Stomach (tissue), 9 donors: Measurements from ENCODE around the gene RNF34. TPM values are rescaled to one million over a fixed set of nuclear protein-coding genes. Genes with fewer than 3 reads are reported as not detected.
A peak's percentile ranks its signal among the peaks of the same experiment; 100 is the strongest.

Experiments
- DNase-seq, 2 donors: peaks; one replicate each; pipeline versions ENCODE4 v3.0.0 to v3.0.0-alpha.2; 2013 to 2019
- H3K27ac ChIP-seq, 5 donors: fragments of 200-600 bp in 4 of 5; sonication (generic) in 4 of 5; one replicate each; pipeline ENCODE4 v1.5.1; 2013 to 2019; ENCODE audit warnings: mild to moderate bottlenecking in 1 of 5, moderate library complexity in 1 of 5
- H3K27me3 ChIP-seq, 3 donors: fragments of 200-600 bp; sonication (generic); one replicate each; pipeline ENCODE4 v1.5.1; 2017 to 2019; ENCODE audit warnings: mixed run types in 1 of 3
- H3K36me3 ChIP-seq, 4 donors: fragments of 200-600 bp; sonication (generic); 1 replicate in 3 of 4; 2 replicates in 1 of 4; pipeline ENCODE4 v1.5.1; 2016 to 2019
- H3K4me1 ChIP-seq, 4 donors: fragments of 200-600 bp; sonication (generic); one replicate each; pipeline ENCODE4 v1.5.1; 2016 to 2019
- H3K4me3 ChIP-seq, 4 donors: fragments of 200-600 bp; sonication (generic) in 3 of 4; one replicate each; pipeline ENCODE4 v1.5.1; 2016 to 2019; ENCODE audit warnings: mild to moderate bottlenecking in 1 of 4
- H3K9me3 ChIP-seq, 4 donors: fragments of 200-600 bp; sonication (generic); one replicate each; pipeline ENCODE4 v1.5.1; 2016 to 2019
- EP300 ChIP-seq: sonication (generic); formaldehyde crosslinking; IDR thresholded peaks from one replicate; pipeline ENCODE4 v1.6.1; 2017; ENCODE audit warnings: antibody characterized with exemption
- POLR2A ChIP-seq, 4 donors: fragments of 450-650 bp; IDR thresholded peaks; one replicate each; pipeline ENCODE4 v1.6.1; 2016; ENCODE audit warnings: antibody characterized with exemption in 4 of 4, control low read depth in 2 of 4, mild to moderate bottlenecking in 1 of 4, moderate library complexity in 1 of 4
- POLR2AphosphoS5 ChIP-seq, 3 donors: sonication (generic); formaldehyde crosslinking; IDR thresholded peaks; one replicate each; pipeline ENCODE4 v1.6.1; 2016; ENCODE audit warnings: antibody characterized with exemption in 3 of 3
- WGBS, 5 donors: extraction: QIAGEN DNeasy Blood & Tissue Kit in 3 of 5; methylation state at CpG; one replicate each; pipeline versions ENCODE4 v1.1.5 to v1.1.7; 2013 to 2018; 5-methylcytosine and 5-hydroxymethylcytosine counted together
- intact Hi-C: fragments of 100-400 bp; cut with DNase I; formaldehyde crosslinking; loops from one replicate; pipeline ENCODE4 v1.15.1; 2023; ENCODE audit warnings: low total_unique reads
- polyA plus RNA-seq, 3 donors: library from polyadenylated mRNA; stranded (reverse); fragments of 200-250 nt; gene quantifications; one replicate each; pipeline ENCODE4 v1.2.3, GENCODE V29; 2013
- total RNA-seq, 5 donors: library from RNA; depleted of rRNA; stranded (reverse); fragments of >200 nt; gene quantifications; one replicate each; pipeline versions ENCODE4 v1.1.0 to v1.2.3, GENCODE V29; 2014 to 2016
- TF ChIP-seq, protein P1 (sequence below), 7 experiments: fragments of 450-650 bp in 4 of 7; fragments of 200-600 bp in 3 of 7; sonication (generic) in 3 of 7; IDR thresholded peaks; one replicate each; pipeline ENCODE4 v1.5.1; 2016 to 2019; ENCODE audit warnings: antibody characterized with exemption in 7 of 7, control low read depth in 2 of 7, mild to moderate bottlenecking in 1 of 7
- donor health status: healthy with polysubstance abuse.
- donor health status: Bipolar disorder and iron deficiency.
- donor health status: healthy.

The RNF34 gene
- total and polyA plus RNA-seq, 8 donors: 9.8 to 258 (median 34.7) TPM

DNA sequence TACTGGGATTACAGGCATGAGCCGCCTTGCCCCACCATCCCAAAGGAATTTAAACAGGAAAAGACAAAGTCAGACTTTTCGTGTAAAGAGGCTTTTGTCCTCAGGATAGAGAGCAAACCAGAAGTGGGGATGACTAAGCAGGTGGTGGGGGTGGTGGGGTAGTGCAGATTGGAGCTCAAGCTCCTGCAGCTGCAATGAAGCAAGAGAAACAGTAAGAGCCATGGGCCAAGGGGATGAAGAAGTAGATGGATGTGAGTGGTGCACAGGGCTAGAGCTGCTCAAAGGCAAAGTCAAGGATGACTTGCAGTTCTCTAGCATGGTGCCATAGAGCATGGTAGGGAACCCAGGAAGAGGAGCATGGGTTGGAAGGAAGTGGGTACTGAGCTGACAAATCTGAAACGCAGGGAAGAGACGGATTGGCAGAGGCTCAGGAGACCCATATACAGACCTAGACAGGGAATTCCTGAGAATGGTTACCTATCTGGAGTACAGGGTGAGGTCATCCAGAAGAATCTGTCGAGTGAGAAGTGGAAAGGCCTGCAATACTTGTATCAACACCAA, 11.4 kb upstream of the RNF34 start:
- H3K4me1 ChIP-seq: peaks cover 0 to 8% (median 0%) of the 10 kb centered on the region in 4 donors
- intact Hi-C loops: no loop called here
- WGBS, 5 donors: 65 to 76% (median 73%) methylated on average over 5 of the region's 5 CpGs
- H3K9me3 ChIP-seq: no peaks in the 10 kb centered on the region
- H3K36me3 ChIP-seq: no peaks in the 10 kb centered on the region
- no peak overlapping the region for H3K4me3 ChIP-seq
- H3K27ac ChIP-seq: no peak overlapping the region
- no peak for DNase-seq
- H3K27me3 ChIP-seq: no peaks in the 10 kb centered on the region
- TF ChIP-seq POLR2A (IDR thresholded peaks at IDR 0.05) (no peak), POLR2AphosphoS5 (IDR thresholded peaks at IDR 0.05) (no peak)

DNA sequence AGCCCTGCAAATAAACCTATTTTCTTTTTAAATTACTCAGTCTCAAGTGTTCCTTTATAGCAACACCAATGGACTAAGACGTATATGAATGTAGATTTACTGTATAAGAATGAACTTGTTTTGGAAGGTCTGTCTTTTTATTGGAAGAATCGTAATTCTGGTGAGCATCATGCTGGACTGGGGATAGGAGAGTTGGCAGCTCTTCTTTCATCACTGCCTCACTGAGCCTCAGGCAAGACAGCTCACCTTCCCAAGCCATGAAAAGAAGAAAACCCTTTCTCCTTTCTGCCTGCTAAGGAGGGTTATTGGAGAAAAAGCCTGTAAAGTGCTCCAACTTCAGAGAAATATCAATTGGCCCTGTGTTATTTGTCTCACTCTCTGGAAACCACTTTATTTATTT, 9.1 kb upstream of the RNF34 start:
- Histone ChIP-seq H3K36me3 (no peaks in the 10 kb centered on the region), H3K4me3 (no peak overlapping the region), H3K4me1 (peaks cover 0 to 8% (median 0%) of the 10 kb centered on the region in 4 donors), H3K27ac (no peak overlapping the region), H3K9me3 (no peaks in the 10 kb centered on the region), H3K27me3 (no peaks in the 10 kb centered on the region)
- WGBS, 5 donors: 86 to 96% (median 95%) methylated on average over 2 of the region's 2 CpGs
- TF ChIP-seq, protein P1, sequence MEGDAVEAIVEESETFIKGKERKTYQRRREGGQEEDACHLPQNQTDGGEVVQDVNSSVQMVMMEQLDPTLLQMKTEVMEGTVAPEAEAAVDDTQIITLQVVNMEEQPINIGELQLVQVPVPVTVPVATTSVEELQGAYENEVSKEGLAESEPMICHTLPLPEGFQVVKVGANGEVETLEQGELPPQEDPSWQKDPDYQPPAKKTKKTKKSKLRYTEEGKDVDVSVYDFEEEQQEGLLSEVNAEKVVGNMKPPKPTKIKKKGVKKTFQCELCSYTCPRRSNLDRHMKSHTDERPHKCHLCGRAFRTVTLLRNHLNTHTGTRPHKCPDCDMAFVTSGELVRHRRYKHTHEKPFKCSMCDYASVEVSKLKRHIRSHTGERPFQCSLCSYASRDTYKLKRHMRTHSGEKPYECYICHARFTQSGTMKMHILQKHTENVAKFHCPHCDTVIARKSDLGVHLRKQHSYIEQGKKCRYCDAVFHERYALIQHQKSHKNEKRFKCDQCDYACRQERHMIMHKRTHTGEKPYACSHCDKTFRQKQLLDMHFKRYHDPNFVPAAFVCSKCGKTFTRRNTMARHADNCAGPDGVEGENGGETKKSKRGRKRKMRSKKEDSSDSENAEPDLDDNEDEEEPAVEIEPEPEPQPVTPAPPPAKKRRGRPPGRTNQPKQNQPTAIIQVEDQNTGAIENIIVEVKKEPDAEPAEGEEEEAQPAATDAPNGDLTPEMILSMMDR (IDR thresholded peaks at IDR 0.05): no peak
- TF ChIP-seq POLR2AphosphoS5 (IDR thresholded peaks at IDR 0.05) (no peak), EP300 (no peak), POLR2A (IDR thresholded peaks at IDR 0.05) (no peak)
- DNase-seq: no peak
- intact Hi-C loops: no loop called here

DNA sequence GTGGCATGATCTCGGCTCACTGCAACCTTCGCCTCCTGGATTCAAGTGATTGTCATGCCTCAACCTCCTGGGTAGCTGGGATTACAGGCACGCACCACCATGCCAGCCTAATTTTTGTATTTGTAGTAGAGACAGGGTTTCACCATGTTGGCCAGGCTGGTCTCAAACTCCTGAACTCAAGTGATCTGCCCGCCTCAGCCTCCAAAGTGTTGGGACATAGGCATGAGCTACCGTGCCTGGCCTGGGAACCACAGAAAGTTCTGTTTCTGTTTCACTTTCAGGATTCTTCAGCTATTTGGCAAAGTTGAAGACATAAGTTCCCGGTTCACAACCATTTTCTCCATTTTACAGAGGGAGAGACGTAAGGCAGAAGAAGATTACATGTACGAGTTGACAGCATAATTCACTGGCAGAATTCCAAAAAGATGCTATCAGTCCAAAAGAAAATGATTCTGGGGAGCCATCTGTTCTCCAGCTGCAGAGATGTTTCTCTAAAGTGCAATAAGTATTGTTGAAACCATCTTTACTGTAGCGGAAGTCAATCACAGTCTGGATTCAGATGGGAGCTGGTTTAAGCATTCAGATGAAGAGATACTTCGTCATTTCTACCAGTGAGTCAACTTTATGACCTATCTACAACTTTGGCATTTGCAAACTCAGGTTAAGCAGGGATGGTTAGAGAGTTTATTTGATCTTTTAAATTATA, 8.1 kb upstream of the RNF34 start:
- H3K4me1 ChIP-seq: peaks cover 0 to 8% (median 0%) of the 10 kb centered on the region in 4 donors
- peak overlapping the region in 3 of 5 donors; percentile 20 to 40 (median 21) for H3K27ac ChIP-seq
- intact Hi-C loops: no loop called here
- H3K36me3 ChIP-seq: no peaks in the 10 kb centered on the region
- 50 to 67% (median 62%) methylated on average over 9 to 10 of the region's 10 CpGs for WGBS, 5 donors
- TF ChIP-seq, protein P1 (IDR thresholded peaks at IDR 0.05): no peak
- TF ChIP-seq POLR2AphosphoS5 (IDR thresholded peaks at IDR 0.05) (no peak), EP300 (no peak), POLR2A (IDR thresholded peaks at IDR 0.05) (no peak)
- H3K9me3 ChIP-seq: no peaks in the 10 kb centered on the region
- peak overlapping the region in 2 of 4 donors; percentile 2 to 9 for H3K4me3 ChIP-seq
- peak; percentile 33 to 64 for DNase-seq
- no peaks in the 10 kb centered on the region for H3K27me3 ChIP-seq

DNA sequence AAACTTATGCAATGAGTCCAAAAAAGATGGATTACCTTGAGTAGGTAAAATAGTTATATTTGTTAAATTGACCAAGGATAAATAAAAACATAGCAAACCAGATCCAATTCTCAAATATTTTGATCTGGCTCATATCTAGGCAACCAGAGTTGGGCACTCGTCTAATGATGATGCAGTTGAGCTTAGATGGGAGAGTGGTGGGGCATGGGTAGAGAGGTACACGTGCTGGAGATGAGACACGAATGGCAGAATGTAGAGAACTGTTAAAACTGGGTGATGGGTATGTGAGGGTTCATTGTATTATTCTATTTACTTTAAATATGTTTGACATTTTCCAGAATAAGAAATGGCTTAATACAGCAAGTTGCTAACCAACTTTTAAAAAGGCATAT, 7.6 kb upstream of the RNF34 start:
- no peaks in the 10 kb centered on the region for H3K27me3 ChIP-seq
- peaks cover 0 to 8% (median 0%) of the 10 kb centered on the region in 4 donors for H3K4me1 ChIP-seq
- TF ChIP-seq POLR2A (IDR thresholded peaks at IDR 0.05): no peak
- TF ChIP-seq, protein P1 (IDR thresholded peaks at IDR 0.05): no peak
- no peak for TF ChIP-seq EP300
- TF ChIP-seq POLR2AphosphoS5 (IDR thresholded peaks at IDR 0.05): no peak
- intact Hi-C loops: no loop called here
- H3K27ac ChIP-seq: no peak overlapping the region
- H3K9me3 ChIP-seq: no peaks in the 10 kb centered on the region
- H3K36me3 ChIP-seq: no peaks in the 10 kb centered on the region
- H3K4me3 ChIP-seq: no peak overlapping the region
- no peak for DNase-seq
- whole genome bisulfite sequencing, 5 donors: 81 to 87% (median 85%) methylated on average over 3 of the region's 3 CpGs

DNA sequence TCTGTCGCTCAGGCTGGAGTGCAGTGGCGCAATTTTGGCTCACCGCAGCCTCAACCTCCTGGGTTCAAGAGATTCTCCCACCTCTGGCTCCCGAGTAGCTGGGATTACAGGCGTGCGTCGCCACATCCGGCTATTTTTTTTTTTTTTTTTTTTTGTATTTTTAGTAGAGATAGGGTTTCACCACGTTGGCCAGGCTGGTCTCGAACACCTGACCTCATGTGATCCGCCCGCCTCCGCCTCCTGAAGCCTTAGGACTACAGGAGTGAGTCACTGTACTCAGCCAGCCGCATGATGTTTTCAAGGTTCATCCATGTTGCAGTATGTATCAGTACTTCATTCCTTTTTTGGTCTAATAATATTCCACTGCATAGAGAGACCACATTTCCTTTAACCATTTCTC, 2.4 kb upstream of the RNF34 start:
- DNase-seq: no peak
- Histone ChIP-seq H3K36me3 (no peaks in the 10 kb centered on the region), H3K27ac (no peak overlapping the region), H3K4me3 (no peak overlapping the region), H3K9me3 (no peaks in the 10 kb centered on the region), H3K27me3 (no peaks in the 10 kb centered on the region), H3K4me1 (peaks cover 14 to 33% (median 25%) of the 10 kb centered on the region in 4 donors)
- no peak for TF ChIP-seq EP300
- TF ChIP-seq POLR2A (IDR thresholded peaks at IDR 0.05): no peak
- no peak for TF ChIP-seq POLR2AphosphoS5 (IDR thresholded peaks at IDR 0.05)
- TF ChIP-seq, protein P1 (IDR thresholded peaks at IDR 0.05): no peak
- intact Hi-C loops: no loop called here
- WGBS, 5 donors: 93 to 97% (median 96%) methylated on average over 14 of the region's 14 CpGs
